SK-N-SH treated with all-trans-retinoic acid at 6 μM for 48 hours (cell line): ENCODE results near the gene TMEM150A.

Experiments
- ATAC-seq: fragments of 200-7000 bp; cut with Tn5 transposase; 3 replicates; pipeline ENCODE4 v1.9.1; 2020; ENCODE audit warnings: mild to moderate bottlenecking, moderate library complexity
- ARNTL ChIP-seq: fragments of 450-650 bp; formaldehyde crosslinking; IDR thresholded peaks from 2 replicates; pipeline ENCODE4 v1.5.0; 2020; ENCODE audit warnings: low read depth, mild to moderate bottlenecking, moderate library complexity, borderline replicate concordance
- CSDC2 ChIP-seq: fragments of 250-450 bp; sonication (Bioruptor Pico); IDR thresholded peaks from 2 replicates; pipeline ENCODE4 v1.5.0; 2020; ENCODE audit warnings: mild to moderate bottlenecking, moderate library complexity
- GLIS3 ChIP-seq: fragments of 250-450 bp; sonication (Bioruptor Pico); IDR thresholded peaks from 2 replicates; pipeline ENCODE4 v1.5.0; 2020; ENCODE audit warnings: mild to moderate bottlenecking, moderate library complexity
- ISL1 ChIP-seq: fragments of 250-450 bp; sonication (Bioruptor Pico); IDR thresholded peaks from 2 replicates; pipeline ENCODE4 v2.1.2; 2022; ENCODE audit warnings: mild to moderate bottlenecking, moderate library complexity
- OSR1 ChIP-seq: fragments of 250-450 bp; sonication (Bioruptor Pico); IDR thresholded peaks from 2 replicates; pipeline ENCODE4 v1.8.0; 2022; ENCODE audit warnings: moderate library complexity, mild to moderate bottlenecking, inconsistent platforms
- PATZ1 ChIP-seq: fragments of 250-450 bp; sonication (Bioruptor Pico); IDR thresholded peaks from 2 replicates; pipeline ENCODE4 v1.8.0; 2020; ENCODE audit warnings: mild to moderate bottlenecking, moderate library complexity, borderline replicate concordance
- PPARA ChIP-seq: fragments of 250-450 bp; sonication (Bioruptor Pico); IDR thresholded peaks from 2 replicates; pipeline ENCODE4 v1.5.0; 2020; ENCODE audit warnings: mild to moderate bottlenecking, borderline replicate concordance
- RARB ChIP-seq: fragments of 250-450 bp; sonication (Bioruptor Pico); IDR thresholded peaks from 2 replicates; pipeline ENCODE4 v1.8.0; 2021; ENCODE audit warnings: mild to moderate bottlenecking, moderate library complexity
- SNAI2 ChIP-seq: fragments of 250-450 bp; sonication (Bioruptor Pico); IDR thresholded peaks from 2 replicates; pipeline ENCODE4 v1.5.0; 2020; ENCODE audit warnings: mild to moderate bottlenecking, moderate library complexity
- TOX ChIP-seq: fragments of 250-450 bp; sonication (Bioruptor Pico); IDR thresholded peaks from 2 replicates; pipeline ENCODE4 v1.8.0; 2021; ENCODE audit warnings: mild to moderate bottlenecking, moderate library complexity, borderline replicate concordance
- ZC3H10 ChIP-seq: fragments of 250-450 bp; sonication (Bioruptor Pico); IDR thresholded peaks from 2 replicates; pipeline ENCODE4 v1.5.1; 2021; ENCODE audit warnings: mild to moderate bottlenecking, moderate library complexity
- ZFP3 ChIP-seq: fragments of 250-450 bp; sonication (Bioruptor Pico); IDR thresholded peaks from 2 replicates; pipeline ENCODE4 v1.5.0; 2020; ENCODE audit warnings: mild to moderate bottlenecking, moderate library complexity
- ZFP30 ChIP-seq: fragments of 450-650 bp; formaldehyde crosslinking; IDR thresholded peaks from 2 replicates; pipeline ENCODE4 v1.5.0; 2022; ENCODE audit warnings: mild to moderate bottlenecking, moderate library complexity
- ZNF565 ChIP-seq: fragments of 450-650 bp; formaldehyde crosslinking; conservative IDR thresholded peaks from 2 replicates; pipeline ENCODE4 v1.5.0; 2020; ENCODE audit warnings: low read depth, mild to moderate bottlenecking, moderate library complexity
- ZNF70 ChIP-seq: fragments of 450-650 bp; formaldehyde crosslinking; IDR thresholded peaks from 2 replicates; pipeline ENCODE4 v1.5.0; 2020; ENCODE audit warnings: mild to moderate bottlenecking, moderate library complexity
- TF ChIP-seq, protein P1 (sequence below): fragments of 250-450 bp; sonication (Bioruptor Pico); IDR thresholded peaks from 2 replicates; pipeline ENCODE4 v1.5.1; 2021; ENCODE audit warnings: mild to moderate bottlenecking, moderate library complexity
- TF ChIP-seq, protein P2 (sequence below): fragments of 250-450 bp; sonication (Bioruptor Pico); IDR thresholded peaks from 2 replicates; pipeline ENCODE4 v1.8.0; 2021; ENCODE audit warnings: low read depth, mild to moderate bottlenecking, moderate library complexity, borderline replicate concordance

Gene TMEM150A

GRCh38 chr2:85558160-85558559, 44.3 kb downstream of the TMEM150A start:
- ATAC-seq, result no peak
- TF ChIP-seq, protein P1, sequence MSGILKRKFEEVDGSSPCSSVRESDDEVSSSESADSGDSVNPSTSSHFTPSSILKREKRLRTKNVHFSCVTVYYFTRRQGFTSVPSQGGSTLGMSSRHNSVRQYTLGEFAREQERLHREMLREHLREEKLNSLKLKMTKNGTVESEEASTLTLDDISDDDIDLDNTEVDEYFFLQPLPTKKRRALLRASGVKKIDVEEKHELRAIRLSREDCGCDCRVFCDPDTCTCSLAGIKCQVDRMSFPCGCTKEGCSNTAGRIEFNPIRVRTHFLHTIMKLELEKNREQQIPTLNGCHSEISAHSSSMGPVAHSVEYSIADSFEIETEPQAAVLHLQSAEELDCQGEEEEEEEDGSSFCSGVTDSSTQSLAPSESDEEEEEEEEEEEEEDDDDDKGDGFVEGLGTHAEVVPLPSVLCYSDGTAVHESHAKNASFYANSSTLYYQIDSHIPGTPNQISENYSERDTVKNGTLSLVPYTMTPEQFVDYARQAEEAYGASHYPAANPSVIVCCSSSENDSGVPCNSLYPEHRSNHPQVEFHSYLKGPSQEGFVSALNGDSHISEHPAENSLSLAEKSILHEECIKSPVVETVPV (CRISPR knock-in tag), result no peak
- no peak for TF ChIP-seq OSR1 (CRISPR knock-in tag)
- TF ChIP-seq CSDC2 (CRISPR knock-in tag), result no peak

DNA sequence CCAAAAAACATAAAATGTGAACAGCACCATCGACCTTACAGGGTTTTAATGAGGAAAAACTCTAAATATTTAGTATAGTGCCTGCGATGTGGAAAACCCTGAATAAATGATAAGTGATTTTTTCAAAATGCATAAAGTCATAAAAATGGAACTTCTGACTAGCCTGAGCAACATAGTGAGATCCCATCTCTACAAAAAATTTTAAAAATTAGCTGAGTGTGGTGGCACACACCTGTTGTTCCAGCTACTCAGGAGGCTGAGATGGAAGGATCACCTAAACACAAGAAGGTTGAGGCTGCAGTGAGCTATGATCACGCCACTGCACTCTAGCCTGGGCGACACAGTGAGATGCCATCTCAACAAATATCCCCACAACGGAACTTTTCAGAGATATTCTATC, 45.4 kb downstream of the TMEM150A start:
- no peak for ATAC-seq
- TF ChIP-seq RARB (CRISPR knock-in tag) (no peak), OSR1 (CRISPR knock-in tag) (no peak), TOX (CRISPR knock-in tag) (no peak), SNAI2 (CRISPR knock-in tag) (no peak), ARNTL (CRISPR knock-in tag) (no peak)
- TF ChIP-seq, protein P1 (CRISPR knock-in tag), result no peak
- TF ChIP-seq, all 23 proteins: peak for 0

GRCh38 chr2:85554980-85555612, 47.4 kb downstream of the TMEM150A start:
- no peak for ATAC-seq
- TF ChIP-seq ISL1 (no peak), RARB (CRISPR knock-in tag) (no peak), ARNTL (CRISPR knock-in tag) (no peak), ZNF565 (CRISPR knock-in tag) (no peak), ZFP30 (CRISPR knock-in tag) (no peak)
- TF ChIP-seq, protein P2, sequence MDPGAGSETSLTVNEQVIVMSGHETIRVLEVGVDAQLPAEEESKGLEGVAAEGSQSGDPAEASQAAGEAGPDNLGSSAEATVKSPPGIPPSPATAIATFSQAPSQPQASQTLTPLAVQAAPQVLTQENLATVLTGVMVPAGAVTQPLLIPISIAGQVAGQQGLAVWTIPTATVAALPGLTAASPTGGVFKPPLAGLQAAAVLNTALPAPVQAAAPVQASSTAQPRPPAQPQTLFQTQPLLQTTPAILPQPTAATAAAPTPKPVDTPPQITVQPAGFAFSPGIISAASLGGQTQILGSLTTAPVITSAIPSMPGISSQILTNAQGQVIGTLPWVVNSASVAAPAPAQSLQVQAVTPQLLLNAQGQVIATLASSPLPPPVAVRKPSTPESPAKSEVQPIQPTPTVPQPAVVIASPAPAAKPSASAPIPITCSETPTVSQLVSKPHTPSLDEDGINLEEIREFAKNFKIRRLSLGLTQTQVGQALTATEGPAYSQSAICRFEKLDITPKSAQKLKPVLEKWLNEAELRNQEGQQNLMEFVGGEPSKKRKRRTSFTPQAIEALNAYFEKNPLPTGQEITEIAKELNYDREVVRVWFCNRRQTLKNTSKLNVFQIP (CRISPR knock-in tag), result no peak

- ATAC-seq, result no peak
- TF ChIP-seq ZFP3 (CRISPR knock-in tag), result no peak
- TF ChIP-seq TOX (CRISPR knock-in tag), result no peak
- TF ChIP-seq, protein P2 (CRISPR knock-in tag), result no peak
- TF ChIP-seq SNAI2 (CRISPR knock-in tag), result no peak
- no peak for TF ChIP-seq RARB (CRISPR knock-in tag)
- TF ChIP-seq, protein P1 (CRISPR knock-in tag), result no peak
- no peak for TF ChIP-seq PPARA (CRISPR knock-in tag)
- TF ChIP-seq ISL1, result no peak
- TF ChIP-seq ZC3H10 (CRISPR knock-in tag), result no peak
- TF ChIP-seq GLIS3 (CRISPR knock-in tag), result no peak
- no peak for TF ChIP-seq ZNF70 (CRISPR knock-in tag)
- TF ChIP-seq PATZ1 (CRISPR knock-in tag), result no peak
Observed at GRCh38 chr2:85553184-85553583, 49.3 kb downstream of the TMEM150A start.
